Spleen (tissue), 13 donors: Measurements from ENCODE around the gene RERG. TPM values are rescaled to one million over a fixed set of nuclear protein-coding genes. Genes with fewer than 3 reads are reported as not detected.

Source experiments
- DNase-seq: peaks from one replicate; pipeline ENCODE4 v3.0.0-alpha.2; 2020
- H3K27ac ChIP-seq, 8 donors: fragments of 200-600 bp; sonication (generic) in 7 of 8; 1 replicate in 4 of 8; 2 replicates in 4 of 8; pipeline versions ENCODE4 v1.5.0 to v1.8.0; 2016 to 2021; ENCODE audit warnings: inconsistent platforms in 4 of 8, mild to moderate bottlenecking in 4 of 8, moderate library complexity in 1 of 8
- H3K27me3 ChIP-seq, 7 donors: fragments of 200-600 bp; sonication (generic) in 6 of 7; replicated peaks in 1 of 7; 1 replicate in 4 of 7; 2 replicates in 3 of 7; pipeline versions ENCODE4 v1.5.0 to v1.8.0; 2016 to 2021; ENCODE audit warnings: inconsistent platforms in 3 of 7, mild to moderate bottlenecking in 1 of 7
- H3K36me3 ChIP-seq, 6 donors: fragments of 200-600 bp; sonication (generic) in 5 of 6; 1 replicate in 4 of 6; 2 replicates in 2 of 6; pipeline versions ENCODE4 v1.5.0 to v1.8.0; 2016 to 2021; ENCODE audit warnings: inconsistent platforms in 2 of 6
- H3K4me1 ChIP-seq, 6 donors: fragments of 200-600 bp; sonication (generic) in 5 of 6; 1 replicate in 3 of 6; 2 replicates in 3 of 6; pipeline versions ENCODE4 v1.5.0 to v1.8.0; 2016 to 2021; ENCODE audit warnings: inconsistent platforms in 3 of 6
- H3K4me3 ChIP-seq, 8 donors: fragments of 200-600 bp; sonication (generic) in 7 of 8; 1 replicate in 4 of 8; 2 replicates in 4 of 8; pipeline versions ENCODE4 v1.5.0 to v1.8.0; 2016 to 2021; ENCODE audit warnings: inconsistent platforms in 4 of 8, mild to moderate bottlenecking in 4 of 8, moderate library complexity in 2 of 8
- H3K9me3 ChIP-seq, 8 donors: fragments of 200-600 bp; sonication (generic) in 7 of 8; 1 replicate in 4 of 8; 2 replicates in 4 of 8; pipeline versions ENCODE4 v1.5.0 to v1.8.0; 2016 to 2021; ENCODE audit warnings: inconsistent platforms in 4 of 8
- CTCF ChIP-seq, 11 experiments: fragments of 200-600 bp in 7 of 11; fragments of 450-650 bp in 4 of 11; sonication (generic) in 4 of 11; IDR thresholded peaks in 8 of 11; conservative IDR thresholded peaks in 3 of 11; 1 replicate in 7 of 11; 2 replicates in 4 of 11; pipeline versions ENCODE4 v1.4.0 to v1.8.0; 2016 to 2021; ENCODE audit warnings: antibody characterized with exemption in 11 of 11, inconsistent platforms in 4 of 11, mild to moderate bottlenecking in 1 of 11
- POLR2A ChIP-seq, 3 donors: fragments of 450-650 bp; IDR thresholded peaks; one replicate each; pipeline ENCODE4 v1.5.1; 2017; ENCODE audit warnings: antibody characterized with exemption in 3 of 3, mild to moderate bottlenecking in 1 of 3
- POLR2AphosphoS5 ChIP-seq, 3 donors: sonication (generic); formaldehyde crosslinking; IDR thresholded peaks; one replicate each; pipeline ENCODE4 v1.5.1; 2017; ENCODE audit warnings: antibody characterized with exemption in 3 of 3
- WGBS, 5 donors: extraction: QIAGEN DNeasy Blood & Tissue Kit in 3 of 5; methylation state at CpG; one replicate each; pipeline versions ENCODE4 v1.1.5 to v1.1.7; 2013 to 2018; 5-methylcytosine and 5-hydroxymethylcytosine counted together
- intact Hi-C: fragments of 100-400 bp; cut with DNase I; formaldehyde crosslinking; loops from one replicate; pipeline ENCODE4 v1.15.0; 2023; ENCODE audit warnings: low total_unique reads
- long read RNA-seq, 2 donors: transcript quantifications; one replicate each; lab custom pipeline, GENCODE V29; 2026
- polyA plus RNA-seq, 3 donors: library from polyadenylated mRNA; stranded (reverse); fragments of 200-250 nt; gene quantifications; one replicate each; pipeline ENCODE4 v1.2.1, GENCODE V29; 2013
- total RNA-seq, 7 donors: library from RNA; depleted of rRNA in 3 of 7; stranded (reverse); fragments of >200 nt in 3 of 7; fragmentation: NEBNext Ultra II Directional in 4 of 7; extraction: Animal tissue kit (Norgen Biotek cat#: 25700) in 4 of 7; gene quantifications; one replicate each; pipeline versions ENCODE4 v1.1.0 to v1.2.1, GENCODE V29; 2016 to 2021
- donor health status: healthy with polysubstance abuse.
- donor health status: DM: no; HTN: no; CAD: no; lungs with moderate emphysema.
- donor health status: DM: no; HTN: no; CAD: no.
- donor health status: Bipolar disorder and iron deficiency.
- donor health status: healthy.
- donor health status: DM: no; HTN: no; CAD: no.
- donor health status: DM: yes; HTN: yes; CAD: no.

Gene RERG
- total RNA-seq: 10 to 100 TPM; 16.4 to 74.7 (median 54.4) TPM
- 10 to 100 TPM; 10.1 to 26.9 (median 14.5) TPM for polyA plus RNA-seq
- long read RNA-seq, donor 1, transcript RERG-201 (5 exons, 2,264 nt): major isoform, 20 of 24 reads
- long read RNA-seq, donor 1, partial matches to known transcripts: 0 of 24 reads
- long read RNA-seq, donor 1, other reads (novel, unspliced or antisense): 0 of 24 reads
- long read RNA-seq, donor 2, transcript RERG-201 (5 exons, 2,264 nt): major isoform, 11 of 26 reads
- long read RNA-seq, donor 2, partial matches to known transcripts: 12 of 26 reads
- long read RNA-seq, donor 2, other reads (novel, unspliced or antisense): 0 of 26 reads

GRCh38 chr12:15220915-15221885 is at the start of gene RERG:
TSS of gene RERG (minus strand) at chr12:15221417. CDS start at chr12:15217489, 3,928 bp downstream.
- H3K27ac ChIP-seq: peak within 1 kb of the TSS; percentile 53 to 88 (median 84)
- 4 to 6% (median 5%) methylated on average over 42 to 55 of the region's 55 CpGs for WGBS, 5 donors
- peaks cover 0 to 49% (median 4%) of the 10 kb centered on the region in 7 donors for H3K27me3 ChIP-seq
- no peaks in the 10 kb centered on the region for H3K36me3 ChIP-seq
- H3K9me3 ChIP-seq: no peaks in the 10 kb centered on the region
- peaks cover 0 to 26% (median 15%) of the 10 kb centered on the region in 6 donors for H3K4me1 ChIP-seq
- TF ChIP-seq CTCF (IDR thresholded peaks at IDR 0.05 in 8 of 11, conservative IDR thresholded peaks at IDR 0.05 in 3 of 11) (peak; percentile 70 to 99 (median 95)), POLR2AphosphoS5 (IDR thresholded peaks at IDR 0.05) (peak; percentile 63 to 85 (median 82)), POLR2A (IDR thresholded peaks at IDR 0.05) (no peak)
- H3K4me3 ChIP-seq: peak within 1 kb of the TSS; percentile 41 to 69 (median 46)
- peak; percentile 94 for DNase-seq
- intact Hi-C loops: loop anchor here (10.0 kb wide), 1 partner anchor 66 kb away; no protein-coding TSS in a partner anchor

DNA sequence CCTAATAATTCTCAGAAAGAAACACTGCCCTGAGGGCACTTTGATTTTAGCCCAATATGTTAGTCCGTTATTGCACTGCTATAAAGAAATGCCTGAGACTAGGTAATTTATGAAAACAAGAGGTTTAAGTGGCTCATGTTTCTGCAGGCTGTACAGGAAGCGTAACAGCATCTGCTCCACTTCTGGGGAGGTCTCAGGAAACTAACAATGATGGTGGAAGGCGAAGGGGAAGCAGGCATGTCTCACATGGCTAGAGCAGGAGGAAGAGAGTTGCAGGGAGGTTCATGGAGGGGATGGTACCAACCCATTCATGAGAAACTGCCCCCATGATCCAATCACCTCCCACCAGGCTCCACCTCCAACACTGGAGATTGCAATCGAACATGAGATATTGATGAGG is 49.4 kb upstream of the RERG start:
- no peaks in the 10 kb centered on the region for H3K4me1 ChIP-seq
- DNase-seq: no peak
- WGBS, 5 donors: 30 to 39% (median 35%) methylated on average over 4 of the region's 4 CpGs
- TF ChIP-seq POLR2AphosphoS5 (IDR thresholded peaks at IDR 0.05): no peak
- no peak for TF ChIP-seq POLR2A (IDR thresholded peaks at IDR 0.05)
- TF ChIP-seq CTCF (IDR thresholded peaks at IDR 0.05 in 8 of 11, conservative IDR thresholded peaks at IDR 0.05 in 3 of 11): no peak
- no peaks in the 10 kb centered on the region for H3K9me3 ChIP-seq
- H3K36me3 ChIP-seq: no peaks in the 10 kb centered on the region
- H3K27ac ChIP-seq: no peak overlapping the region
- H3K27me3 ChIP-seq: no peaks in the 10 kb centered on the region
- intact Hi-C loops: loop anchor here (10.0 kb wide), 1 partner anchor 584 kb away; no protein-coding TSS in a partner anchor
- no peak overlapping the region for H3K4me3 ChIP-seq

- H3K27ac ChIP-seq: no peak overlapping the region
- intact Hi-C loops: no loop called here
- H3K9me3 ChIP-seq: no peaks in the 10 kb centered on the region
- no peaks in the 10 kb centered on the region for H3K27me3 ChIP-seq
- no peaks in the 10 kb centered on the region for H3K4me1 ChIP-seq
- no peak for DNase-seq
- 0 to 3% (median 0%) methylated on average over 2 of the region's 2 CpGs for WGBS, 5 donors
- no peak overlapping the region for H3K4me3 ChIP-seq
- no peaks in the 10 kb centered on the region for H3K36me3 ChIP-seq
- TF ChIP-seq POLR2AphosphoS5 (IDR thresholded peaks at IDR 0.05) (no peak), CTCF (IDR thresholded peaks at IDR 0.05 in 8 of 11, conservative IDR thresholded peaks at IDR 0.05 in 3 of 11) (peak; percentile 43 to 79 (median 73))
These were observed 47.8 kb upstream of the RERG start for GRCh38 chr12:15268927-15269552.
